Measurements from ENCODE around the gene ISG20L2.
"Not testable (repeated sequence)": the region's sequence is repeated elsewhere in the genome, so short reads cannot be mapped to it uniquely, and the experiment has no call there.

The ISG20L2 gene

DNA sequence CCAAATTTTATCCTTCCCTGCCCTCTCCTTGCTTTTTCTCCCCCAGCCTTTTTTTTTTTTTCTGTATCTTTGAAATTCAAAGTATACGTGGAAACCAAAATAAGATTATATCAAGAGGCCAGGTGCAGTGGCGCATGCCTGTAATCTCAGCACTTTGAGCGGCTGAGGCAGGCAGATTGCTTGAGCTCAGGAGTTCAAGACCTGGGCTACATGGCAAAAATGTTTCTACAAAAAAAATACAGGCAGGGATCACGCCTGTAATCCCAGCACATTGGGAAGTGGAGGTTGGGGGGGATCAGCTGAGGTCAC lies 32.2 kb upstream of the ISG20L2 start:
- Mint-ChIP-seq H3K27me3 (no peaks in the 10 kb centered on the region), H3K4me1 (peaks cover under 1% of the 10 kb centered on the region), H3K27ac (no peak overlapping the region), H3K4me3 (no peak overlapping the region), H3K9me3 (no peaks in the 10 kb centered on the region), H3K36me3 (no peaks in the 10 kb centered on the region)
- ATAC-seq: no peak

DNA sequence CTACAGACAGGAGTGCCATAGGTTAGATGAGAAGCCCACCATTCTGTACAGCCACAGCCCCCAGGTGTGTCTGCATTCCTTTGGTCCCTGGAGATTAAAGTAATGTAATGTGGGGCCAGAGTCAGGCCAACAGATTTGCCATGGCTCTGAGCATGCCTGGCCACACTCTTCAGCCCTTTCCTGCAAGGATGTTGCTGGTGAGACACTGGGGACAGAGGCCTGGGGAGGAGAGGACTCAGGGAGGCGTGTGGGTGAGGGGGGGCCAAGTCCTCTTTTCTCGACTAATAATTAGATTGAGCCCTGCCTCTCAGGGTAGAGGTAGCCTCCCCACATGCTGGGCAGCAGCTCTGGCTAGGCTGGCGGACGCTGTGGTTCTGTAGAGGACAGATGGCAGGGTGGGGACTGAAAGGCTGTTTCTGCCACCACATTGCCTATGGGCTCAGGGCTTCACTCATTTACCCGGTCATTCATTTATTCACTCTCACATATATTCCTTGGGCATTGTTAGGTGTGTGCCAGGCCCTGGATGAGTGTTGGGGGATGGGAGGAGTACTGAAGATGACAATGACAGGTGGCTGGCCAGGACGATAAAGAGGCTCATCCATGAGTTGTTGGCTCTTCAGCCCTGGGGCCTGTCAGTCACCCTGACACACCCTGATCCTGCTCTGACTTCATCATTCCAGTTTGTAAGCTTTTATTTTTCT lies 31.7 kb upstream of the ISG20L2 start:
- no peaks in the 10 kb centered on the region for H3K27me3 Mint-ChIP-seq
- no peak overlapping the region for H3K4me3 Mint-ChIP-seq
- H3K9me3 Mint-ChIP-seq: no peaks in the 10 kb centered on the region
- no peak overlapping the region for H3K27ac Mint-ChIP-seq
- ATAC-seq: no peak
- peaks cover 5% of the 10 kb centered on the region for H3K4me1 Mint-ChIP-seq
- peaks cover under 1% of the 10 kb centered on the region for H3K36me3 Mint-ChIP-seq

- H3K4me3 Mint-ChIP-seq, H3K9me3 Mint-ChIP-seq, ATAC-seq, H3K27me3 Mint-ChIP-seq, H3K36me3 Mint-ChIP-seq, H3K27ac Mint-ChIP-seq: not testable (repeated sequence)
- peaks cover 17% of the 10 kb centered on the region for H3K4me1 Mint-ChIP-seq
Measured at GRCh38 chr1:156757572-156758253, 29.1 kb upstream of the ISG20L2 start.

- no peak overlapping the region for H3K4me3 Mint-ChIP-seq
- ATAC-seq: no peak
- no peak overlapping the region for H3K27ac Mint-ChIP-seq
- no peaks in the 10 kb centered on the region for H3K27me3 Mint-ChIP-seq
- peaks cover 5% of the 10 kb centered on the region for H3K36me3 Mint-ChIP-seq
- peaks cover 24% of the 10 kb centered on the region for H3K4me1 Mint-ChIP-seq
- no peaks in the 10 kb centered on the region for H3K9me3 Mint-ChIP-seq
Measured at GRCh38 chr1:156756355-156756754, 27.8 kb upstream of the ISG20L2 start.

GRCh38 chr1:156755527-156755950 lies 27.0 kb upstream of the ISG20L2 start:
- Mint-ChIP-seq H3K27ac (peak overlapping the region; percentile 42), H3K36me3 (peaks cover 5% of the 10 kb centered on the region), H3K4me3 (no peak overlapping the region), H3K4me1 (peaks cover 25% of the 10 kb centered on the region), H3K27me3 (no peaks in the 10 kb centered on the region), H3K9me3 (no peaks in the 10 kb centered on the region)
- ATAC-seq: no peak

- H3K27me3 Mint-ChIP-seq: no peaks in the 10 kb centered on the region
- no peak overlapping the region for H3K4me3 Mint-ChIP-seq
- no peak for ATAC-seq
- no peak overlapping the region for H3K27ac Mint-ChIP-seq
- H3K36me3 Mint-ChIP-seq: peaks cover 5% of the 10 kb centered on the region
- peaks cover 39% of the 10 kb centered on the region for H3K4me1 Mint-ChIP-seq
- no peaks in the 10 kb centered on the region for H3K9me3 Mint-ChIP-seq
Measured at GRCh38 chr1:156754219-156754618, 25.7 kb upstream of the ISG20L2 start.

- H3K4me3 Mint-ChIP-seq: peak overlapping the region; percentile 85
- H3K4me1 Mint-ChIP-seq: peaks cover 51% of the 10 kb centered on the region
- peaks cover 5% of the 10 kb centered on the region for H3K36me3 Mint-ChIP-seq
- no peak for ATAC-seq
- H3K27ac Mint-ChIP-seq: peak overlapping the region; percentile 93
- no peaks in the 10 kb centered on the region for H3K27me3 Mint-ChIP-seq
- no peaks in the 10 kb centered on the region for H3K9me3 Mint-ChIP-seq
Measured at GRCh38 chr1:156752843-156753482, 24.4 kb upstream of the ISG20L2 start.

DNA sequence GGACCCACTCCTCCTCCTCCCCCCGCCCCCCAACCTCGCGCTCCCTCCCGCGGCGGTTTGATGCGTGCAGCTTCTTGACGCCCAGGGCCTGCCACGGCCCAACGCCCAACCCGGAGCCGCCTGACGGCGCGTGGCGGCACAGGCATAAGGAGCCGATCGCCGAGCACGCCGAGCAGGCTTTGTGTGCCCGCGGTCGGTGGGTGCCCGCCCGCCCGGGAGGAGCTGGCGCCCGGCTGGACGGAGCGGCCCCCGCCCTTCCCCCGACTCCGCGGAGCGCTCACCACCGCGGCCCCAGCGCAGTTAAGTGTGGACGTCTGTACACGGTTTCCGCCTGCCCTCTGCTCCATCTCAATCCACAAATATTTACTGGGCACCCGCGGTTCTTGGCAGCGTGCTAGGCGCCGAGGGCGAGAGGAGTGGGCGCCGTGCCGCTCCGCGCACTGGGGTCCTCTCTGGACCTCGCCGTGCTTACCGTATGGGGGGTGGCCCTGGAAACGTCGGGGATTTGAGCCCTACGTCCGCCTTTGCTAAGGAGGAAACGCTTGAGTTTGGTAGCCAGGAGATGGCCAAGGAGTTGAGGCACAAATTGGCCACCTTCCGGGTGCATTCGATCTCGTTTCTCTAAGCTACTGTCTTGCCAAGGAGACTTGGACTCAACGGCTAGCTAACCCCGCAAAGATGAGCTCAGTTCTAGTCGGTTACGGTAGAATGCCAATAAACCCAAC lies 23.4 kb upstream of the ISG20L2 start:
- H3K4me3 Mint-ChIP-seq: peak overlapping the region; percentile 85
- H3K27me3 Mint-ChIP-seq: no peaks in the 10 kb centered on the region
- H3K9me3 Mint-ChIP-seq: no peaks in the 10 kb centered on the region
- peaks cover 5% of the 10 kb centered on the region for H3K36me3 Mint-ChIP-seq
- ATAC-seq: peak; percentile 91
- peak overlapping the region; percentile 93 for H3K27ac Mint-ChIP-seq
- H3K4me1 Mint-ChIP-seq: peaks cover 60% of the 10 kb centered on the region

- peak within 1 kb of the TSS; percentile 93 for H3K27ac Mint-ChIP-seq
- no peaks in the 10 kb centered on the region for H3K9me3 Mint-ChIP-seq
- ATAC-seq: no peak
- peak within 1 kb of the TSS; percentile 85 for H3K4me3 Mint-ChIP-seq
- no peaks in the 10 kb centered on the region for H3K27me3 Mint-ChIP-seq
- peaks cover 65% of the 10 kb centered on the region for H3K4me1 Mint-ChIP-seq
- H3K36me3 Mint-ChIP-seq: peaks cover 5% of the 10 kb centered on the region
Measured at GRCh38 chr1:156751451-156751756, 22.8 kb upstream of the ISG20L2 start, which contains the start of gene HDGF. Gene HDGF, minus strand, starts transcription at chr1:156751675. Its CDS starts 246 bp downstream, at chr1:156751429.

- peak overlapping the region; percentile 85 for H3K4me3 Mint-ChIP-seq
- peaks cover 71% of the 10 kb centered on the region for H3K4me1 Mint-ChIP-seq
- H3K36me3 Mint-ChIP-seq: peaks cover 9% of the 10 kb centered on the region
Measured at GRCh38 chr1:156750711-156751450, 22.3 kb upstream of the ISG20L2 start.

GRCh38 chr1:156750191-156750672 lies 21.7 kb upstream of the ISG20L2 start:
- H3K4me3 Mint-ChIP-seq: peak overlapping the region; percentile 85
- peak overlapping the region; percentile 93 for H3K27ac Mint-ChIP-seq
- peaks cover 72% of the 10 kb centered on the region for H3K4me1 Mint-ChIP-seq
- no peak for ATAC-seq
- peaks cover 15% of the 10 kb centered on the region for H3K36me3 Mint-ChIP-seq
- H3K9me3 Mint-ChIP-seq: no peaks in the 10 kb centered on the region
- no peaks in the 10 kb centered on the region for H3K27me3 Mint-ChIP-seq

More at GRCh38 chr1:156750711-156751450, 22.3 kb upstream of the ISG20L2 start:
- Mint-ChIP-seq H3K9me3 (no peaks in the 10 kb centered on the region), H3K27ac (peak overlapping the region; percentile 93), H3K27me3 (no peaks in the 10 kb centered on the region)
- peak; percentile 58 for ATAC-seq

- no peaks in the 10 kb centered on the region for H3K27me3 Mint-ChIP-seq
- no peaks in the 10 kb centered on the region for H3K9me3 Mint-ChIP-seq
- peak overlapping the region; percentile 85 for H3K4me3 Mint-ChIP-seq
- H3K27ac Mint-ChIP-seq: peak overlapping the region; percentile 93
- H3K4me1 Mint-ChIP-seq: peaks cover 70% of the 10 kb centered on the region
- no peak for ATAC-seq
- peaks cover 16% of the 10 kb centered on the region for H3K36me3 Mint-ChIP-seq
Measured at GRCh38 chr1:156749419-156750118, 21.0 kb upstream of the ISG20L2 start.

GRCh38 chr1:156748670-156749418 lies 20.3 kb upstream of the ISG20L2 start:
- Mint-ChIP-seq H3K4me3 (peak overlapping the region; percentile 85), H3K4me1 (peaks cover 73% of the 10 kb centered on the region), H3K27me3 (no peaks in the 10 kb centered on the region), H3K27ac (peak overlapping the region; percentile 93), H3K36me3 (peaks cover 23% of the 10 kb centered on the region), H3K9me3 (no peaks in the 10 kb centered on the region)
- ATAC-seq: no peak

All from stimulated activated memory B cell treated with anti-CD40 and anti-IgM and Interleukin-4, amounts not matched to agents 10 μg/mL and 1 μg/mL and 100 μg/mL, for 72 hours (primary cell).